ENCODE data around the gene COPB1. TPM values are rescaled to one million over a fixed set of nuclear protein-coding genes. Genes with fewer than 3 reads are reported as not detected.

Gene COPB1
- total RNA-seq, 1 donor from 2014 or later: 108 TPM

DNA sequence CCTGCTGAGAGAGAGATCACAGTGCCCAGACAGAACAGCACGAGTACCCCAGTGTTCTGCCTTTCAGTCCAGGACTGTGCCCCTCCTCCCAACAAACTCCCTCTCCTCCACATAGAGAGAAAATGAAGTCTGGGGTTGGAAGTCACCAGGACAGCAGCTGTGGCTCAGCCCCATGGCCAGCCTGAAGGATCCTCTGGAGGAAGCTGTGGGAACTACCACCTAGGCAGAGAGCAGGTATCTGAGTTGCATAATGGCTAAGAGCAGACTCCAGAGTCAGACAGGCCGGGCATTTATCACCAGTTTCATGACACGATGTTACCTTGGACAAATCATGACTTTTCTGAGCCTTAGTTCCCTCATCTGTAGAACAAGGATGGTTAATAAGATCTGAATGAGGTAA is 79.4 kb downstream of the COPB1 start:
- H3K4me1 Mint-ChIP-seq (ENCODE audit: unreplicated experiment): peaks cover 9% of the 10 kb centered on the region
- no peak overlapping the region for H3K27ac Mint-ChIP-seq
- no peak for DNase-seq (ENCODE audit: extremely low spot score, unreplicated experiment)

GRCh38 chr11:14418801-14419417 is 80.7 kb downstream of the COPB1 start:
- Mint-ChIP-seq H3K27ac (no peak overlapping the region), H3K27me3 (no peaks in the 10 kb centered on the region), H3K9me3 (no peaks in the 10 kb centered on the region), H3K4me1 (ENCODE audit: unreplicated experiment) (peaks cover 9% of the 10 kb centered on the region), H3K36me3 (no peaks in the 10 kb centered on the region), H3K4me3 (no peak overlapping the region)
- no peak for DNase-seq (ENCODE audit: extremely low spot score, unreplicated experiment)
- peak; percentile 63 for TF ChIP-seq CTCF (conservative IDR thresholded peaks at IDR 0.05)

More for the DNA sequence above, 79.4 kb downstream of the COPB1 start:
- Mint-ChIP-seq H3K4me3 (no peak overlapping the region), H3K9me3 (no peaks in the 10 kb centered on the region), H3K27me3 (no peaks in the 10 kb centered on the region), H3K36me3 (no peaks in the 10 kb centered on the region)
- TF ChIP-seq CTCF (conservative IDR thresholded peaks at IDR 0.05): no peak

GRCh38 chr11:14417617-14418374 is 81.8 kb downstream of the COPB1 start:
- TF ChIP-seq CTCF (conservative IDR thresholded peaks at IDR 0.05): no peak
- no peak for DNase-seq (ENCODE audit: extremely low spot score, unreplicated experiment)
- H3K4me1 Mint-ChIP-seq (ENCODE audit: unreplicated experiment): peaks cover 9% of the 10 kb centered on the region
- H3K4me3 Mint-ChIP-seq: no peak overlapping the region
- no peaks in the 10 kb centered on the region for H3K9me3 Mint-ChIP-seq
- no peaks in the 10 kb centered on the region for H3K27me3 Mint-ChIP-seq
- no peaks in the 10 kb centered on the region for H3K36me3 Mint-ChIP-seq
- peak overlapping the region; percentile 20 for H3K27ac Mint-ChIP-seq

DNA sequence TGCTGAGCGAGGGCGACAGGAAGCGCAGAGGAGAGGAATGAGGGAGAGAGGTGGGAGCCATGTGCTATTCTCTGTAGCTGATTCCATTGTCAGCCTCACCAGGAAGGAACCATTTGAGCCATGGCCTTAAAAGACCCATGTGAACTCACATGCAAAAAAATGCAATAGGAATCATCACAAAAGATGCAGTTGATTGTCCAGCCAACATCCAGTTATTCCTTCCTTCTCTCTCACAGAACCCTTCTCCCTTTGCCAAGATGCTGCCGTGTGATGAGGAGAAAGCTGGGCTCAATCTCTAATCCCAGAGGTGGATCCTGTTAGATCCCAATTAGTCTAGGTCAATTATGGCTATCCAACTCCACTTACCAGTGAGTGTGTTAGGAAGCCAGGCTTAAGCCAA is 82.4 kb downstream of the COPB1 start:
- TF ChIP-seq CTCF (conservative IDR thresholded peaks at IDR 0.05): no peak
- no peaks in the 10 kb centered on the region for H3K9me3 Mint-ChIP-seq
- H3K4me1 Mint-ChIP-seq (ENCODE audit: unreplicated experiment): peaks cover 9% of the 10 kb centered on the region
- no peaks in the 10 kb centered on the region for H3K27me3 Mint-ChIP-seq
- no peaks in the 10 kb centered on the region for H3K36me3 Mint-ChIP-seq
- no peak for DNase-seq (ENCODE audit: extremely low spot score, unreplicated experiment)
- peak overlapping the region; percentile 20 for H3K27ac Mint-ChIP-seq
- H3K4me3 Mint-ChIP-seq: no peak overlapping the region

GRCh38 chr11:14414470-14415461 is 84.8 kb downstream of the COPB1 start:
- no peaks in the 10 kb centered on the region for H3K27me3 Mint-ChIP-seq
- no peaks in the 10 kb centered on the region for H3K9me3 Mint-ChIP-seq
- no peak for DNase-seq (ENCODE audit: extremely low spot score, unreplicated experiment)
- peaks cover 9% of the 10 kb centered on the region for H3K4me1 Mint-ChIP-seq (ENCODE audit: unreplicated experiment)
- H3K27ac Mint-ChIP-seq: no peak overlapping the region
- peak; percentile 50 for TF ChIP-seq CTCF (conservative IDR thresholded peaks at IDR 0.05)
- no peaks in the 10 kb centered on the region for H3K36me3 Mint-ChIP-seq
- H3K4me3 Mint-ChIP-seq: no peak overlapping the region

Data from type B pancreatic cell (in vitro differentiated cells).